ENCODE results near the gene RYK. TPM values are rescaled to one million over a fixed set of nuclear protein-coding genes. Genes with fewer than 3 reads are reported as not detected.
"Not testable (repeated sequence)": the region's sequence is repeated elsewhere in the genome, so short reads cannot be mapped to it uniquely, and the experiment has no call there.

Gene RYK
- polyA plus RNA-seq, 1 donor (not counting 4 experiments of a cell fraction or from before 2014, with no cell fraction given), result 82.1 TPM

GRCh38 chr3:134228035-134228434, 22.6 kb downstream of the RYK start:
- Histone ChIP-seq H3K36me3 (ENCODE audit: control insufficient read depth in 2 of 2, extremely low read depth in 1 of 2, insufficient read depth in 2 of 2, low read length in 2 of 2) (no peaks in the 10 kb centered on the region), H3K4me2 (ENCODE audit: control insufficient read depth, extremely low read depth, insufficient read depth, low read depth, low read length) (no peak overlapping the region), H3K9ac (ENCODE audit: control insufficient read depth, extremely low read depth, insufficient read depth, low read length) (no peak overlapping the region), H3K9me3 (ENCODE audit: control insufficient read depth, low read depth, low read length) (no peaks in the 10 kb centered on the region), H4K20me1 (ENCODE audit: control insufficient read depth, extremely low read depth, insufficient read depth, low read length) (peaks cover 15% of the 10 kb centered on the region), H3K9me1 (ENCODE audit: control insufficient read depth, extremely low read depth, insufficient read depth, low read length) (peaks cover 6% of the 10 kb centered on the region), H3K4me3 (ENCODE audit: control insufficient read depth in 2 of 3, extremely low read depth in 1 of 3, insufficient read depth in 2 of 3, low read depth in 1 of 3, low read length in 3 of 3) (no peak overlapping the region), H3K27me3 (ENCODE audit: control insufficient read depth, extremely low read depth, insufficient read depth, low read length) (no peaks in the 10 kb centered on the region), H3K27ac (ENCODE audit: control insufficient read depth, insufficient read depth, low read length) (no peak overlapping the region), H3K79me2 (ENCODE audit: control insufficient read depth, insufficient read depth, low read length) (peaks cover 89% of the 10 kb centered on the region), H3K4me1 (ENCODE audit: control insufficient read depth, extremely low read depth, insufficient read depth, low read length) (peaks cover 21% of the 10 kb centered on the region), H2AFZ (ENCODE audit: control insufficient read depth, low read length) (no peak overlapping the region)
- TF ChIP-seq EZH2 (IDR thresholded peaks at IDR 0.05; ENCODE audit: low read length), result no peak
- TF ChIP-seq, protein P1, sequence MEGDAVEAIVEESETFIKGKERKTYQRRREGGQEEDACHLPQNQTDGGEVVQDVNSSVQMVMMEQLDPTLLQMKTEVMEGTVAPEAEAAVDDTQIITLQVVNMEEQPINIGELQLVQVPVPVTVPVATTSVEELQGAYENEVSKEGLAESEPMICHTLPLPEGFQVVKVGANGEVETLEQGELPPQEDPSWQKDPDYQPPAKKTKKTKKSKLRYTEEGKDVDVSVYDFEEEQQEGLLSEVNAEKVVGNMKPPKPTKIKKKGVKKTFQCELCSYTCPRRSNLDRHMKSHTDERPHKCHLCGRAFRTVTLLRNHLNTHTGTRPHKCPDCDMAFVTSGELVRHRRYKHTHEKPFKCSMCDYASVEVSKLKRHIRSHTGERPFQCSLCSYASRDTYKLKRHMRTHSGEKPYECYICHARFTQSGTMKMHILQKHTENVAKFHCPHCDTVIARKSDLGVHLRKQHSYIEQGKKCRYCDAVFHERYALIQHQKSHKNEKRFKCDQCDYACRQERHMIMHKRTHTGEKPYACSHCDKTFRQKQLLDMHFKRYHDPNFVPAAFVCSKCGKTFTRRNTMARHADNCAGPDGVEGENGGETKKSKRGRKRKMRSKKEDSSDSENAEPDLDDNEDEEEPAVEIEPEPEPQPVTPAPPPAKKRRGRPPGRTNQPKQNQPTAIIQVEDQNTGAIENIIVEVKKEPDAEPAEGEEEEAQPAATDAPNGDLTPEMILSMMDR (optimal IDR thresholded peaks at IDR 0.05 in 1 of 3, IDR thresholded peaks at IDR 0.05 in 1 of 3, conservative IDR thresholded peaks at IDR 0.05 in 1 of 3; ENCODE audit: extremely low read depth in 1 of 3, insufficient read depth in 2 of 3, low read length in 3 of 3), result no peak
- dilution Hi-C loops (cut with MboI; ENCODE audit: extremely low pct_ligation_motif_present, low sequenced_read_pairs), result no loop called here
- no peak for DNase-seq (ENCODE audit: low read depth, low spot score)
- FAIRE-seq, result no peak

GRCh38 chr3:134224796-134225156, 25.9 kb downstream of the RYK start:
- H3K4me3 ChIP-seq (ENCODE audit: control insufficient read depth in 2 of 3, extremely low read depth in 1 of 3, insufficient read depth in 2 of 3, low read depth in 1 of 3, low read length in 3 of 3); H3K9me3 ChIP-seq (ENCODE audit: control insufficient read depth, low read depth, low read length); H3K9ac ChIP-seq (ENCODE audit: control insufficient read depth, extremely low read depth, insufficient read depth, low read length); H3K9me1 ChIP-seq (ENCODE audit: control insufficient read depth, extremely low read depth, insufficient read depth, low read length); H2AFZ ChIP-seq (ENCODE audit: control insufficient read depth, low read length); H3K36me3 ChIP-seq (ENCODE audit: control insufficient read depth in 2 of 2, extremely low read depth in 1 of 2, insufficient read depth in 2 of 2, low read length in 2 of 2); dilution Hi-C loops (cut with MboI; ENCODE audit: extremely low pct_ligation_motif_present, low sequenced_read_pairs); H3K27me3 ChIP-seq (ENCODE audit: control insufficient read depth, extremely low read depth, insufficient read depth, low read length); H4K20me1 ChIP-seq (ENCODE audit: control insufficient read depth, extremely low read depth, insufficient read depth, low read length); FAIRE-seq; DNase-seq (ENCODE audit: low read depth, low spot score); H3K4me1 ChIP-seq (ENCODE audit: control insufficient read depth, extremely low read depth, insufficient read depth, low read length); H3K27ac ChIP-seq (ENCODE audit: control insufficient read depth, insufficient read depth, low read length): not testable (repeated sequence)
- Histone ChIP-seq H3K79me2 (ENCODE audit: control insufficient read depth, insufficient read depth, low read length) (peaks cover 78% of the 10 kb centered on the region), H3K4me2 (ENCODE audit: control insufficient read depth, extremely low read depth, insufficient read depth, low read depth, low read length) (peak overlapping the region; percentile 60)

DNA sequence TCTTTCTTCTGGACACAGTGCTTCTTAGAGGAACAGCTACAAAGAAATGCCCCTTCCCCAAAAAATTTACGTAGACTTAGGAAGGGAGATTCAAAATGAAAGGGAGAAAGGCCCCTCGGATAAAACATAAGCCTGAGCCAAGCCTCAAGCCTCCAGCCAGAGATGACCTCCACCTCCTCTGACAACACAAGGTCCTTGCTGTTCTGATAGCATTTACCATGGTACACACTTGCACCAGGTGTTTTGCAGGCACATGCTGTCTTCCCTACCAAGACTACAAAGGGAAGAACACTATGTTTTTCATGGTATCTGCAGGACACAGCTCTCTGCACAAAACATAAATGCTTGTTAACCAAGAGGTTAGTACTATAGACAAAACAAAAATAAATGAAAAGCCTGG, 27.8 kb downstream of the RYK start:
- H3K9me3 ChIP-seq (ENCODE audit: control insufficient read depth, low read depth, low read length), result no peaks in the 10 kb centered on the region
- H4K20me1 ChIP-seq (ENCODE audit: control insufficient read depth, extremely low read depth, insufficient read depth, low read length), result peaks cover 7% of the 10 kb centered on the region
- H3K9me1 ChIP-seq (ENCODE audit: control insufficient read depth, extremely low read depth, insufficient read depth, low read length), result peaks cover 6% of the 10 kb centered on the region
- no peak overlapping the region for H2AFZ ChIP-seq (ENCODE audit: control insufficient read depth, low read length)
- TF ChIP-seq, protein P1 (optimal IDR thresholded peaks at IDR 0.05 in 1 of 3, IDR thresholded peaks at IDR 0.05 in 1 of 3, conservative IDR thresholded peaks at IDR 0.05 in 1 of 3; ENCODE audit: extremely low read depth in 1 of 3, insufficient read depth in 2 of 3, low read length in 3 of 3), result no peak
- TF ChIP-seq EZH2 (IDR thresholded peaks at IDR 0.05; ENCODE audit: low read length), result no peak
- no peak overlapping the region for H3K4me3 ChIP-seq (ENCODE audit: control insufficient read depth in 2 of 3, extremely low read depth in 1 of 3, insufficient read depth in 2 of 3, low read depth in 1 of 3, low read length in 3 of 3)
- H3K27me3 ChIP-seq (ENCODE audit: control insufficient read depth, extremely low read depth, insufficient read depth, low read length), result no peaks in the 10 kb centered on the region
- H3K36me3 ChIP-seq (ENCODE audit: control insufficient read depth in 2 of 2, extremely low read depth in 1 of 2, insufficient read depth in 2 of 2, low read length in 2 of 2), result peaks cover 4 to 7% of the 10 kb centered on the region in 2 experiments
- H3K79me2 ChIP-seq (ENCODE audit: control insufficient read depth, insufficient read depth, low read length), result peaks cover 74% of the 10 kb centered on the region
- no peak overlapping the region for H3K4me2 ChIP-seq (ENCODE audit: control insufficient read depth, extremely low read depth, insufficient read depth, low read depth, low read length)
- H3K4me1 ChIP-seq (ENCODE audit: control insufficient read depth, extremely low read depth, insufficient read depth, low read length), result peaks cover 7% of the 10 kb centered on the region
- peak; percentile 5 for FAIRE-seq
- dilution Hi-C loops (cut with MboI; ENCODE audit: extremely low pct_ligation_motif_present, low sequenced_read_pairs), result no loop called here
- no peak for DNase-seq (ENCODE audit: low read depth, low spot score)
- no peak overlapping the region for H3K9ac ChIP-seq (ENCODE audit: control insufficient read depth, extremely low read depth, insufficient read depth, low read length)
- no peak overlapping the region for H3K27ac ChIP-seq (ENCODE audit: control insufficient read depth, insufficient read depth, low read length)
